Adrenal gland (tissue), 5 donors: ENCODE data around the gene PEAR1.

ENCODE experiments used
- CTCF ChIP-seq, 6 experiments: fragments of 450-650 bp in 4 of 6; fragments of 200-600 bp in 2 of 6; sonication (generic) in 1 of 6; IDR thresholded peaks; 1 replicate in 5 of 6; 2 replicates in 1 of 6; pipeline versions ENCODE4 v1.5.1 to v1.8.0; 2016 to 2021; ENCODE audit warnings: antibody characterized with exemption in 6 of 6, mild to moderate bottlenecking in 2 of 6, moderate library complexity in 1 of 6
- POLR2A ChIP-seq, 2 donors: fragments of 450-650 bp; IDR thresholded peaks; one replicate each; pipeline ENCODE4 v1.6.1; 2017; ENCODE audit warnings: antibody characterized with exemption in 2 of 2, mild to moderate bottlenecking in 2 of 2, moderate library complexity in 1 of 2
- donor health status: DM: no; HTN: no; CAD: no.

- no peak for TF ChIP-seq CTCF (IDR thresholded peaks at IDR 0.05)
- TF ChIP-seq POLR2A (IDR thresholded peaks at IDR 0.05) = no peak
These were observed 16.2 kb downstream of the PEAR1 start for GRCh38 chr1:156909671-156910070.
